ENCODE measurements around the gene ISG15. TPM values are rescaled to one million over a fixed set of nuclear protein-coding genes. Genes with fewer than 3 reads are reported as not detected.

ISG15 gene
- total and polyA plus RNA-seq, 2 experiments from 2014 or later: 73.4 to 110 TPM

DNA sequence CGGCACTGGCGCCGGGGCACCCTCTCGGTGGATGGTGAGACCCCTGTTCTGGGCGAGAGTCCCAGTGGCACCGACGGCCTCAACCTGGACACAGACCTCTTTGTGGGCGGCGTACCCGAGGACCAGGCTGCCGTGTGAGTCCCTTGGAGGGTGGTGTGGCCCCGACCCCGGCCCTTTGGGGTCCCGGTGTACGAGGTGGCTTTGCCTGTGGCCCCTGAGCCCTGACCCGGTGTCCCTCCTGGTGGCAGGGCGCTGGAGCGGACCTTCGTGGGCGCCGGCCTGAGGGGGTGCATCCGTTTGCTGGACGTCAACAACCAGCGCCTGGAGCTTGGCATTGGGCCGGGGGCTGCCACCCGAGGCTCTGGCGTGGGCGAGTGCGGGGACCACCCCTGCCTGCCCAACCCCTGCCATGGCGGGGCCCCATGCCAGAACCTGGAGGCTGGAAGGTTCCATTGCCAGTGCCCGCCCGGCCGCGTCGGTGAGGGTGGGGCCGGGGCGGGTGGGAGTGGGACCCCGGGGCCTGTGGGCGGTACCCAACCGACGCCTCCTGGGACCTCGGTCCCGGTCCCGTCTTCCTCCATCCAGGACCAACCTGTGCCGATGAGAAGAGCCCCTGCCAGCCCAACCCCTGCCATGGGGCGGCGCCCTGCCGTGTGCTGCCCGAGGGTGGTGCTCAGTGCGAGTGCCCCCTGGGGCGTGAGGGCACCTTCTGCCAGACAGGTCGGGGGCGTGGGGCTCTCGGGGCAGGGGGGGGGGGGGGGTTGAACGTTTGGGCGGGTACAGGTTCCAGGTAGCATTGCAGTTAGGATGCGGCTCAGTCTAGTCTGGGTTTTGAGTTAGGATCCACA lies 36.2 kb downstream of the ISG15 start:
- H3K27me3 ChIP-seq: no peaks in the 10 kb centered on the region
- no peaks in the 10 kb centered on the region for H3K9me3 ChIP-seq (ENCODE audit: low read depth)
- H3K27ac ChIP-seq: no peak overlapping the region
- DNase-seq (ENCODE audit: low read depth in 1 of 2, low spot score in 1 of 2): no peak
- H3K4me1 ChIP-seq (ENCODE audit: low read depth): no peaks in the 10 kb centered on the region
- H3K4me3 ChIP-seq: no peak overlapping the region
- H3K36me3 ChIP-seq: peaks cover 11% of the 10 kb centered on the region
- TF ChIP-seq, protein P1, sequence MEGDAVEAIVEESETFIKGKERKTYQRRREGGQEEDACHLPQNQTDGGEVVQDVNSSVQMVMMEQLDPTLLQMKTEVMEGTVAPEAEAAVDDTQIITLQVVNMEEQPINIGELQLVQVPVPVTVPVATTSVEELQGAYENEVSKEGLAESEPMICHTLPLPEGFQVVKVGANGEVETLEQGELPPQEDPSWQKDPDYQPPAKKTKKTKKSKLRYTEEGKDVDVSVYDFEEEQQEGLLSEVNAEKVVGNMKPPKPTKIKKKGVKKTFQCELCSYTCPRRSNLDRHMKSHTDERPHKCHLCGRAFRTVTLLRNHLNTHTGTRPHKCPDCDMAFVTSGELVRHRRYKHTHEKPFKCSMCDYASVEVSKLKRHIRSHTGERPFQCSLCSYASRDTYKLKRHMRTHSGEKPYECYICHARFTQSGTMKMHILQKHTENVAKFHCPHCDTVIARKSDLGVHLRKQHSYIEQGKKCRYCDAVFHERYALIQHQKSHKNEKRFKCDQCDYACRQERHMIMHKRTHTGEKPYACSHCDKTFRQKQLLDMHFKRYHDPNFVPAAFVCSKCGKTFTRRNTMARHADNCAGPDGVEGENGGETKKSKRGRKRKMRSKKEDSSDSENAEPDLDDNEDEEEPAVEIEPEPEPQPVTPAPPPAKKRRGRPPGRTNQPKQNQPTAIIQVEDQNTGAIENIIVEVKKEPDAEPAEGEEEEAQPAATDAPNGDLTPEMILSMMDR (IDR thresholded peaks at IDR 0.05; ENCODE audit: low read depth, low read length): no peak

DNA sequence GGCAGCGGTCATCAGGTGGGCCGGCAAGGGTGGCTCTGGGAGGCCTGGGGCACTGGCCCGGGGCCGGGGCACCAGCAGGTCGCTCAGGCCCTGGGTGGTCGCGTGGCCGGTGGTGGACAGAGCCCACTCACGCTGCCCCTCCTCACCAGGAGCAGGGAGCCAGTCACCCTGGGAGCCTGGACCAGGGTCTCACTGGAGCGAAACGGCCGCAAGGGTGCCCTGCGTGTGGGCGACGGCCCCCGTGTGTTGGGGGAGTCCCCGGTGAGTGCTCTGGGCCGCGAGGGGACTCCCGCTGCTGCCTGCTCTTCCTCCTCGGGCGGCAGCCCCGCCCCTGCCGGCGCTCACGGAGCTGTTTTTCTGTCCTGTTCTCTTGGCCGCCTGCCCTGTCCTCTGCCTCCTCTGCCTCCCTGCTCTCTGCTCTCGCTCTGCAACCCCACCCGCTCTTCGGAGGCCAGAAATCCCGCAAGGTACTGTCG lies 37.3 kb downstream of the ISG15 start:
- H3K36me3 ChIP-seq: peaks cover 11% of the 10 kb centered on the region
- H3K4me1 ChIP-seq (ENCODE audit: low read depth): no peaks in the 10 kb centered on the region
- no peak overlapping the region for H3K4me3 ChIP-seq
- TF ChIP-seq, protein P1 (IDR thresholded peaks at IDR 0.05; ENCODE audit: low read depth, low read length): no peak
- no peaks in the 10 kb centered on the region for H3K9me3 ChIP-seq (ENCODE audit: low read depth)
- no peak overlapping the region for H3K27ac ChIP-seq
- no peaks in the 10 kb centered on the region for H3K27me3 ChIP-seq
- DNase-seq (ENCODE audit: low read depth in 1 of 2, low spot score in 1 of 2): no peak

DNA sequence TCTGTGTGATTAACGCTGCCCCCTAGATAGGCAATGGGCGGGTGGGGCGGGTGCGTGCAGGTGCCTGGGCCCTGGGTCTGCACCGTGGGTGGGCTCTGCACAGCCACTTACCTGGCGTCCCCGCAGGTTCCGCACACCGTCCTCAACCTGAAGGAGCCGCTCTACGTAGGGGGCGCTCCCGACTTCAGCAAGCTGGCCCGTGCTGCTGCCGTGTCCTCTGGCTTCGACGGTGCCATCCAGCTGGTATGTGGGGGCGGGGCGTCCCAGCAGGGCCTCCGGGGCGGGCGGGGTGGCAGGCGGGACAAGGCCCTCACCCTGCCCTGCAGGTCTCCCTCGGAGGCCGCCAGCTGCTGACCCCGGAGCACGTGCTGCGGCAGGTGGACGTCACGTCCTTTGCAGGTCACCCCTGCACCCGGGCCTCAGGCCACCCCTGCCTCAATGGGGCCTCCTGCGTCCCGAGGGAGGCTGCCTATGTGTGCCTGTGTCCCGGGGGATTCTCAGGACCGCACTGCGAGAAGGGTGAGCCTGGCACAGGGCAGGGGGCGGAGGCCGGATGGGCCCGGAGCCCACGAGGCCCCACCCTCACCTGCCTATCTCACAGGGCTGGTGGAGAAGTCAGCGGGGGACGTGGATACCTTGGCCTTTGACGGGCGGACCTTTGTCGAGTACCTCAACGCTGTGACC lies 38.0 kb downstream of the ISG15 start:
- Histone ChIP-seq H3K9me3 (ENCODE audit: low read depth) (no peaks in the 10 kb centered on the region), H3K27ac (no peak overlapping the region), H3K27me3 (no peaks in the 10 kb centered on the region), H3K4me1 (ENCODE audit: low read depth) (no peaks in the 10 kb centered on the region), H3K4me3 (no peak overlapping the region), H3K36me3 (peaks cover 11% of the 10 kb centered on the region)
- no peak for DNase-seq (ENCODE audit: low read depth in 1 of 2, low spot score in 1 of 2)
- TF ChIP-seq, protein P1 (IDR thresholded peaks at IDR 0.05; ENCODE audit: low read depth, low read length): no peak

DNA sequence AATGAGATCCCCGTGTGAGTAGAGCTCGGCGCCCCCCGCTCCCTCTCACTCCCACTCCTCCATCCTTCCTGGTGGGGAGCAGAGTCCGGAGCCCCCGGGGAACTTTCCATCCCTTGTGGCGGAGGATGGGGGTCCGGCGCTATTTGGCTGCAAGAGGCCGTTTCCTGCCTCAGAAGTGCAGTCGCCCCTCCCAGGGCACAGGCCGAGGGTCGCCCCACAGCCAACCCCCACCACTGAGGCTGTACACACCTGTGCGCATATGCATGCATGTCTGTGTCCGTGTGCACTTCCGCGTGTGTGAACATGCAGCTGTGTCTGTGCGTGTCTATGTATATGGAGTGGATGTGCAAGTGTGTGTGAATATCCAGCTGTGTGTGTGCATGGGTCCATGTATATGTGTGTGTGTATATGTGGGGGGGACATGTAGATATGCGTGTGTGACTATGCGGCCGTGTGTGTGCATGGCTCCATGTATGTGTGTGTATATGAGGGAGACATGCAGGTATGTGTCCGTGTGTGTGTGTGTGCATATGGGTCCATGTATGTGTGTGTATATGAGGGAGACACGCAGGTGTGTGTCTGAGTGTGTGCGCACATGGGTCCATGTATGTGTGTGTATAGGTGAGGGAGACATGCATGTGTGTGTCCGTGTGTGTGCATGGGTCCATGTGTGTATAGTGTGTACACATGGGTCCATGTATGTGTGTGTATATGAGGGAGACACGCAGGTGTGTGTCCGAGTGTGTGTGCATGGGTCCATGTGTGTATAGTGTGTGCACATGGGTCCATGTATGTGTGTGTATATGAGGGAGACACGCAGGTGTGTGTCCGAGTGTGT lies 38.9 kb downstream of the ISG15 start:
- no peak for DNase-seq (ENCODE audit: low read depth in 1 of 2, low spot score in 1 of 2)

DNA sequence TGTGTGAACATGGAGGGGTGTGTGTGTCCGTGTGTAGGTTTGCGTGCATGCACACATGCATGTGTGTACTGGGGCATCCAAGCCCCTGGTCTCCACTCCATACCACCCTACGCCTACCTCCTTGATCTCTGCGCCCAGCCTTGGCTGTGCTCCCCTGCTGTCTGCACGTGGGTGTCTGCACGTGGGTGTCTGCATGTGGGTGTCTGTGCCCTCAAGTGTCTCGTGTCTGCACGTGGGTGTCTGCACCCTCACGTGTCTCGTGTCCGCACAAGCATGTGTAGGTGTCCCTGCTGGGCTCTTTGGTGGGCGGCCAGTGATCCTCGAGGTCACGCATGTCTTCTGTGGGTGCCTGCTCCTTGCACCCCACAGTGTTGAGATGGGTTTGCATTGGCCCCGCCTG lies 39.7 kb downstream of the ISG15 start:
- TF ChIP-seq, protein P1 (IDR thresholded peaks at IDR 0.05; ENCODE audit: low read depth, low read length): no peak
- Histone ChIP-seq H3K27me3 (peaks cover 15% of the 10 kb centered on the region), H3K27ac (no peak overlapping the region), H3K9me3 (ENCODE audit: low read depth) (no peaks in the 10 kb centered on the region), H3K4me1 (ENCODE audit: low read depth) (no peaks in the 10 kb centered on the region), H3K36me3 (peaks cover 4% of the 10 kb centered on the region), H3K4me3 (no peak overlapping the region)
- DNase-seq (ENCODE audit: low read depth in 1 of 2, low spot score in 1 of 2): no peak

More for the DNA sequence above, 38.9 kb downstream of the ISG15 start:
- TF ChIP-seq, protein P1 (IDR thresholded peaks at IDR 0.05; ENCODE audit: low read depth, low read length): no peak
- peaks cover 7% of the 10 kb centered on the region for H3K27me3 ChIP-seq
- H3K4me3 ChIP-seq: no peak overlapping the region
- no peak overlapping the region for H3K27ac ChIP-seq
- no peaks in the 10 kb centered on the region for H3K4me1 ChIP-seq (ENCODE audit: low read depth)
- peaks cover 8% of the 10 kb centered on the region for H3K36me3 ChIP-seq
- no peaks in the 10 kb centered on the region for H3K9me3 ChIP-seq (ENCODE audit: low read depth)
